Left lung (tissue), 10 donors: ENCODE data around the gene RAB35. TPM values are rescaled to one million over a fixed set of nuclear protein-coding genes. Genes with fewer than 3 reads are reported as not detected.

ENCODE experiments used
- ATAC-seq: fragments of 200-7000 bp; cut with Tn5 transposase; one replicate; pipeline ENCODE4 v1.9.1; 2020; ENCODE audit warnings: moderate library complexity
- DNase-seq, 4 donors: peaks; one replicate each; pipeline ENCODE4 v3.0.0-alpha.2; 2013 to 2020
- H3K27ac ChIP-seq, 2 donors: fragments of 200-600 bp; sonication (generic) in 1 of 2; one replicate each; pipeline versions ENCODE4 v1.5.0 to v1.8.0; 2020 to 2021
- H3K27me3 ChIP-seq, 2 donors: fragments of 200-600 bp; sonication (generic) in 1 of 2; one replicate each; pipeline versions ENCODE4 v1.5.0 to v1.8.0; 2020 to 2021
- H3K36me3 ChIP-seq, 2 donors: fragments of 200-600 bp; sonication (generic) in 1 of 2; one replicate each; pipeline versions ENCODE4 v1.5.0 to v1.8.0; 2020 to 2021
- H3K4me1 ChIP-seq, 2 donors: fragments of 200-600 bp; one replicate each; pipeline ENCODE4 v1.8.0; 2021
- H3K4me3 ChIP-seq, 2 donors: fragments of 200-600 bp; sonication (generic) in 1 of 2; one replicate each; pipeline versions ENCODE4 v1.5.0 to v1.8.0; 2020 to 2021; ENCODE audit warnings: mild to moderate bottlenecking in 1 of 2
- H3K9me3 ChIP-seq, 2 donors: fragments of 200-600 bp; sonication (generic) in 1 of 2; one replicate each; pipeline versions ENCODE4 v1.5.0 to v1.8.0; 2020 to 2021
- intact Hi-C, 2 donors: fragments of 100-400 bp; cut with DNase I; formaldehyde crosslinking; loops; one replicate each; pipeline versions ENCODE4 v1.11.2 to v1.14.2; 2022
- polyA plus RNA-seq, 6 donors: library from polyadenylated mRNA; unstranded; fragments of 120-200 nt; gene quantifications; one replicate each; pipeline ENCODE4 v1.2.1, GENCODE V29; 2013; ENCODE audit not compliant: insufficient read length in 6 of 6
- total RNA-seq, 2 donors: library from RNA; stranded (reverse); fragmentation: NEBNext Ultra II Directional; extraction: Animal tissue kit (Norgen Biotek cat#: 25700); gene quantifications; one replicate each; pipeline ENCODE4 v1.2.1, GENCODE V29; 2021
- TF ChIP-seq, protein P1 (sequence below), 2 donors: fragments of 200-600 bp; sonication (generic) in 1 of 2; IDR thresholded peaks; one replicate each; pipeline versions ENCODE4 v1.5.0 to v1.8.0; 2021; ENCODE audit warnings: antibody characterized with exemption in 2 of 2
- donor health status: DM: no; HTN: yes; CAD: no.
- donor health status: DM: no; HTN: no; CAD: no.

Gene RAB35
- total and polyA plus RNA-seq, 8 donors: 35.1 to 54.2 (median 39.2) TPM

DNA sequence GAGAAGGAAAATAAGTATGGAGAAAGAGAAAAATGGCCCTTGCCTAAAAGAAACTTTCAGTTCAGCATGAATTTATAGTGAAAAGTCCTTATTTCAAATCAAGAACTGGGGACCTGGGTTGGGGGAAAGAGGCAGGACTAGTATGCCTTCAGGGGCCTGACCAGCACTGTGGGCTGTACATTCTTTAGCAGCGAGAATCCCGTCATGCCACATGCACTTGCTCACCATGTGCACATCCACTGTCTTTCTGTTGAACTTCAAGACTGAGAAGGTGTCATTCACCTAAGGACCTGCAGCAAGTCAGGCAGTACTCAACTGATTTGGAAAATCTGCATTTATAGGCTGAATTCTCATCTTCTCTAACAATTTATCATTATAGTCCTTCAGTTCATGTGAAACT, 50.2 kb downstream of the RAB35 start:
- Histone ChIP-seq H3K9me3 (no peaks in the 10 kb centered on the region), H3K4me3 (no peak overlapping the region), H3K27me3 (no peaks in the 10 kb centered on the region), H3K36me3 (no peaks in the 10 kb centered on the region), H3K27ac (no peak overlapping the region), H3K4me1 (no peaks in the 10 kb centered on the region)
- intact Hi-C loops: no loop called here
- no peak for ATAC-seq
- TF ChIP-seq, protein P1, sequence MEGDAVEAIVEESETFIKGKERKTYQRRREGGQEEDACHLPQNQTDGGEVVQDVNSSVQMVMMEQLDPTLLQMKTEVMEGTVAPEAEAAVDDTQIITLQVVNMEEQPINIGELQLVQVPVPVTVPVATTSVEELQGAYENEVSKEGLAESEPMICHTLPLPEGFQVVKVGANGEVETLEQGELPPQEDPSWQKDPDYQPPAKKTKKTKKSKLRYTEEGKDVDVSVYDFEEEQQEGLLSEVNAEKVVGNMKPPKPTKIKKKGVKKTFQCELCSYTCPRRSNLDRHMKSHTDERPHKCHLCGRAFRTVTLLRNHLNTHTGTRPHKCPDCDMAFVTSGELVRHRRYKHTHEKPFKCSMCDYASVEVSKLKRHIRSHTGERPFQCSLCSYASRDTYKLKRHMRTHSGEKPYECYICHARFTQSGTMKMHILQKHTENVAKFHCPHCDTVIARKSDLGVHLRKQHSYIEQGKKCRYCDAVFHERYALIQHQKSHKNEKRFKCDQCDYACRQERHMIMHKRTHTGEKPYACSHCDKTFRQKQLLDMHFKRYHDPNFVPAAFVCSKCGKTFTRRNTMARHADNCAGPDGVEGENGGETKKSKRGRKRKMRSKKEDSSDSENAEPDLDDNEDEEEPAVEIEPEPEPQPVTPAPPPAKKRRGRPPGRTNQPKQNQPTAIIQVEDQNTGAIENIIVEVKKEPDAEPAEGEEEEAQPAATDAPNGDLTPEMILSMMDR (IDR thresholded peaks at IDR 0.05): no peak
- DNase-seq: no peak

DNA sequence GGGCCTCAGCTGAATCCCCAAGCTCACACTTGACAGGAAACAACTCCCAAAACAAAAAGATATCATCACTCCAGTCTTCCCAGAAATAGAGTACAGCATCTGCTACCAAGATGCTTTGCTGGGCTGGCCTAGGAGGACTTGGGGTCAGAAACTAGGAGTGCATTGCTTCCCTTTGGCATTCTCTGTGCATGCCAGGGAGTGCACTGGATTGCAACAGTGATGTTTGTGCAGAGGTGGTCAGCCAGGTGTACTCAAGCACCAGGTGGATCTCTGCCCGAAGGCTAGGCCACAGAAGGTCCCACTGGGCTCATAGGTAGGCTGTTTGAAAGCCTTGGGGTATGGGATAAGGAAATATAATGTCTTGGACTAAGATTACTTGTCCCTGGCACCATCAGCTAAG, 51.1 kb downstream of the RAB35 start:
- Histone ChIP-seq H3K27me3 (no peaks in the 10 kb centered on the region), H3K27ac (no peak overlapping the region), H3K9me3 (no peaks in the 10 kb centered on the region), H3K36me3 (no peaks in the 10 kb centered on the region), H3K4me1 (no peaks in the 10 kb centered on the region), H3K4me3 (no peak overlapping the region)
- ATAC-seq (no peak), DNase-seq (no peak)
- intact Hi-C loops: no loop called here
- TF ChIP-seq, protein P1 (IDR thresholded peaks at IDR 0.05): no peak

DNA sequence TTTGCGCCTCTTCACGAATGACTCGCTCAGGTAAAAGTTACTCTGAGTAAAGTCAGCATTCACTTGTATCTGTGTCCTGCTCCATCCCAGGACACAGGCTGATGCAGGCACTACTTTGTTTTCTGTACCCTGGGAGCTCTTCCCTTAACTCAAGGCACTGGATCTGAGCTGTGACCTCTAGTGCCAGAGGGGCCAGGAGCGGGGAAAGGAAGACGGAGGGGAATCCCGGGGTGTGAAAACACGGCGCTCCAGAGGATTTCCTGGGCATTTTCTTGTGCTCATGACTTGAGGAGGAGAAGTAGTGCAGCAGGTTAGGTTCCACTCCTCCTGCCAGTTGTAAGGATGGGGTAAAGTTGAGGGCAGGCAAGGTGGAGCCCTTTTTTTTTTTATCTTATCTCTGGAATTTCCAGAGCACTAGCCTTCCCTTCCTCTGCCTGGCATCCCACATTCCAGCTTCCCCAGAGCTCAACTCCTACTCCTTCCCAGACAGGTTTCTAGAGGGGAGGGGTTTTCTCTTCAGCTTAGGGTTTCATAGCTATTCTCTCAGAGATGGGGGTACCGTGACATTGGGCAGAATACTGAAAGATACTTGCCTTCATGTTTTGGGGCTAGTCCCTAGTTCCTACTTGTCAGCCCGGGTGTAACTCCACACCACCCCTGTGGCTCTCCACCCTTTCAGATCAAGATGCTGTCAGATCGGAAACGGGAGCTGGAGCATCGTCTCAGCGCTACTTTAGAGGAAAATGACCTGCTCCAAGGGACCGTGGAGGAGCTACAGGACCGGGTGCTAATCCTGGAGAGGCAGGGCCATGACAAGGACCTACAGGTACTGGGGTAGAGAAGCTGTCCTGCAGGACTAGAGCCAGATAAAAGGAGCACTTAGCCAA, 52.3 kb downstream of the RAB35 start:
- ATAC-seq: no peak
- Histone ChIP-seq H3K4me3 (no peak overlapping the region), H3K4me1 (no peaks in the 10 kb centered on the region), H3K36me3 (no peaks in the 10 kb centered on the region), H3K9me3 (no peaks in the 10 kb centered on the region), H3K27me3 (no peaks in the 10 kb centered on the region), H3K27ac (no peak overlapping the region)
- intact Hi-C loops: no loop called here
- TF ChIP-seq, protein P1 (IDR thresholded peaks at IDR 0.05): no peak
- DNase-seq: no peak

DNA sequence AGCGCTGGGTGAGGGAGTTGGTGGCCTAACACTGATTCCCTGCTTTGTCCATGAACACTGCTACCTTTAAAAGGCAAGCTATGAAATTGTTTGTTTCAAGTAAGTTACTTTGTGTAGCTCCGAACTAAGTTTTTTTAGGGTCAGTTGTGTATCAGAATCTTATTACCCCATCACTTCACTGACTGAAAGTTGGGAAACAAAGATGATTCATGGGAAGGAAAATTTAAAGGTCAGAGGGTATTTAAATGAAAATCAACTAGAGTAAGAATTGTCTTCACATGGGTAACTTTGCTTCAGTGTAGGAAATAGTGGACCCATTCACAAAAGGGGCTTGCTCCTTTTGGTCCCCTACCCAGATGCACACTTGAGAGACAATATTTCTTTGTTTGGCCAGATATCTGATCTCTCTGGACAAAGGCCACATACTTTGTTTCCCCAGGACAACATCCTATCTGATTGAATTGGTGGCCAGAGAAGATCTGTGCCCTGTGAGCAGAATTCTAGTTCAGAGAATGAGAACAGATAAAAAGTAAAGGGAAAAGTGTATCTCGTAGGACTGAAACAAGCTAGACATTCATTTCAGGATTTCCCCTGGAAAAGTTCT, 53.5 kb downstream of the RAB35 start:
- H3K4me1 ChIP-seq: no peaks in the 10 kb centered on the region
- no peaks in the 10 kb centered on the region for H3K36me3 ChIP-seq
- ATAC-seq: no peak
- intact Hi-C loops: no loop called here
- no peak overlapping the region for H3K4me3 ChIP-seq
- H3K9me3 ChIP-seq: no peaks in the 10 kb centered on the region
- H3K27me3 ChIP-seq: no peaks in the 10 kb centered on the region
- H3K27ac ChIP-seq: no peak overlapping the region
- TF ChIP-seq, protein P1 (IDR thresholded peaks at IDR 0.05): no peak
- DNase-seq: no peak

DNA sequence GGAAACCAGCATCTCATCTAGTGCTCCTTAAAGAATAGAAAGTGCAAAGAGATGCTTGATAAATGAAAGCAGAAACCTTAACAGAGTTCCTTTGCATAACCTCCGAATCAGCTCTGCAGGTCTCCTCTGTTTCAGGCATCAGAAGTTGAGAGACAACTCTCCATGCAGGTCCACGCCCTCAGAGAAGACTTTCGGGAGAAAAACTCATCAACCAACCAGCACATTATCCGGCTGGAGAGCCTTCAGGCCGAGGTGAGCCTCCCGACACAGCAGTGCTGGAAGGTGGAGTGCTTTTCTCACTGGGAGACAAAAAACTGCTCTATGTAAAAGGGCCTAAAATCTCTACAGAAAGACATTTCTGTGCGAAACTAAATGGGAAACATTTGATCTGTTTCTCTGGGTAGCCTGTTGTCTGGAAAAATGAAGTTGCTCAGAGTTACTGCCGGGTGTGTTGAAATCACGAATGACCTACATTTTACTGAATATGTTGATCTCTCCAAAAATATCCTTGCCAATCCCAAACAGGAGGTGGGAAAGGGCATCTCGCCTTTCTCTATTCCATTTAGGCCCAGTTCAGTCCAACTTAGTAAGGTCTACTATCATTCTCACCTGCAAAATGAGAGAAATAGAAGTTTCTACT, 54.9 kb downstream of the RAB35 start:
- TF ChIP-seq, protein P1 (IDR thresholded peaks at IDR 0.05): no peak
- H3K4me3 ChIP-seq: no peak overlapping the region
- no peaks in the 10 kb centered on the region for H3K4me1 ChIP-seq
- H3K36me3 ChIP-seq: no peaks in the 10 kb centered on the region
- intact Hi-C loops: no loop called here
- no peaks in the 10 kb centered on the region for H3K9me3 ChIP-seq
- H3K27ac ChIP-seq: no peak overlapping the region
- ATAC-seq (no peak), DNase-seq (no peak)
- no peaks in the 10 kb centered on the region for H3K27me3 ChIP-seq
